BLaER1 (cell line): ENCODE results near the gene ARHGAP23.

Experiments used
- H3K27ac ChIP-seq: shearing (Covaris generic); formaldehyde crosslinking; 2 replicates; pipeline ENCODE4 v1.8.1; 2022
- H3K27me3 ChIP-seq: shearing (Covaris generic); formaldehyde crosslinking; 2 replicates; pipeline ENCODE4 v1.8.1; 2022
- H3K36me3 ChIP-seq: shearing (Covaris generic); formaldehyde crosslinking; 2 replicates; pipeline ENCODE4 v1.8.1; 2022
- H3K4me1 ChIP-seq: shearing (Covaris generic); formaldehyde crosslinking; 2 replicates; pipeline ENCODE4 v1.8.1; 2022
- H3K4me2 ChIP-seq: shearing (Covaris generic); formaldehyde crosslinking; 2 replicates; pipeline ENCODE4 v1.8.1; 2022
- H3K4me3 ChIP-seq: shearing (Covaris generic); formaldehyde crosslinking; 2 replicates; pipeline ENCODE4 v1.8.1; 2022
- H3K9ac ChIP-seq: shearing (Covaris generic); formaldehyde crosslinking; 2 replicates; pipeline ENCODE4 v1.8.1; 2022
- H3K9me3 ChIP-seq: shearing (Covaris generic); formaldehyde crosslinking; 2 replicates; pipeline ENCODE4 v1.8.1; 2022
- H4K20me1 ChIP-seq: shearing (Covaris generic); formaldehyde crosslinking; 2 replicates; pipeline ENCODE4 v1.8.1; 2022
- Cebpa-rat ChIP-seq: shearing (Covaris generic); IDR thresholded peaks from 2 replicates; pipeline ENCODE4 v1.8.1; 2022

Gene ARHGAP23

DNA sequence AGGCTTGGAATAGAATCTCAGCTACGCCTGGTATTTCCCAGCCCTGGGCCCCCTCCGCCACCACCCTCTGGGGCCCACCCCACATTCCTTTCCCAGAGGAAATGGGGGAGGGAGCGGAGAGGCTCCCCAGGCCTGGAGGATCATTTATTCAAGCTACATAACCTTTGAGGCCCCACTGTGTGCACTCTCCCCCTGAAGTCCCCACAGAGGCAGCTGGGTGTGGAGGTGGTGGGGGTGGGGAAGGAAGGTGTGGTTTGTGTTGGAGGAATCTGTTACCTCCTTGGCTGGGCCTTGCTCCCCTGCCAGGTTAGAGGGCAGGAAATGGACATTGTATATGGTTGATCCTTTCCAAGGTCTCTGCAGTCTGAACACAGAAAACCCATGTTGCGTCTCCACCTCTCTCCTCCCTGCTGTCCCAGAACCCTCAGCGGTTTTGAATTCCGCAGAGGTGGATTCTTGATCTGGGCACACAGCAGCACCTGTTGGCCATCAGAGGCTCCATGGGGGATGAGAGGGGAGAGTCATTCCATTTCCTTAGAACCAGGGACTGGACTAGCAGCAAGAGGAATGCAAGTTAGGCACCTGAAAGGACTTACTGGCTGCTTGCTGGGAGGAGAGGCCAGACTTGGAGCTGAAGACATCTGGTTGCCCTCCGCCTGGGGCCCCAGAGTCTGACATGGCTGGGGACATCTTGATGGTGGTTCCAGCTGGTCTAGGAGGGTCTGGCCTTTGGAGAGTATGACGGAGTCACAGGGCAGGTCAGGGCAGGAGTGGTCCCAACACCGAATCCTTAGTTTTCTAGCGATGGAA lies 23.0 kb downstream of the ARHGAP23 start:
- peak overlapping the region; percentile 90 for H3K4me2 ChIP-seq
- peaks cover 99% of the 10 kb centered on the region for H3K4me1 ChIP-seq
- H4K20me1 ChIP-seq, result peaks cover 100% of the 10 kb centered on the region
- no peak for TF ChIP-seq Cebpa-rat
- H3K36me3 ChIP-seq, result no peaks in the 10 kb centered on the region
- peak overlapping the region; percentile 33 for H3K27ac ChIP-seq
- peak overlapping the region; percentile 53; the same call in 1 of the 2 replicates for H3K9ac ChIP-seq
- H3K27me3 ChIP-seq, result peaks cover 8% of the 10 kb centered on the region; the same call in 1 of the 2 replicates
- H3K4me3 ChIP-seq, result peak overlapping the region; percentile 43
- H3K9me3 ChIP-seq, result no peaks in the 10 kb centered on the region

DNA sequence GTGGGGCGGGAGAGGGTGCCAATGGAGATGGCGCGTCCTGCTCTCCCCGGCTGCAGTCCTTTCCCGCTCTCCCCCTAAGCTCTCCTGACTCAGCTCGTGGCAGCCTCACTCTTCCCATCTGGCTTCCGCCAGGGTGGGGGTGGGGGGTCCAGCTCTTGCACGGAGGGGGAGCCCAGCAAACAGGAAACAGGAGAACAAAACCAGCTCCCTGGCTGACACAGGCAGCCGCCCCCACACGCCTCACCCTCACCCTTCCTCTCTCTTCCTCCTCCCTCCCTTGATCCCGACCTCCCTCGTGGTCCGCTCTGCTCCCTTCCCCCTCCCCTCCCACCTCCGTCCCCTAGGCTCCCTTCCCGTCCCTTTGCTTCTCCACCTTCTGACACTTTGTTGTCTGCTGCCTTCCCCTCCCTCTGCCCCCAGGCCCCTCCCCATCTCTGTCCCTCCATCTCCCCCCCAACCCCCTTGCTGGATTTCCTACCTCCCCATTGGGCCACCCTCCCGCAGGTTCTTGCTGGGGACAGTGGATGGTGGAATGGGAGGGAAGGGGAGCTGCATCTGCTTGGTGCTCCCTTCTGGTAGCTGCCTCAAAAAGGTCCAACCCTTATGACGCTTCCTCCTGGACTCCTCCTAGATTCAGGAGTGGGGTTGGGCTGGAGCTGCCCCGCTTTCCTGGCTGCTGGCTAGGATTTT lies 23.7 kb downstream of the ARHGAP23 start:
- peaks cover 100% of the 10 kb centered on the region for H4K20me1 ChIP-seq
- H3K4me3 ChIP-seq, result peak overlapping the region; percentile 41; the same call in 1 of the 2 replicates
- peak overlapping the region; percentile 33; the same call in 1 of the 2 replicates for H3K27ac ChIP-seq
- H3K9ac ChIP-seq, result peak overlapping the region; percentile 53; the same call in 1 of the 2 replicates
- peaks cover 100% of the 10 kb centered on the region for H3K4me1 ChIP-seq
- no peak for TF ChIP-seq Cebpa-rat
- H3K9me3 ChIP-seq, result no peaks in the 10 kb centered on the region
- H3K27me3 ChIP-seq, result peaks cover 8% of the 10 kb centered on the region; the same call in 1 of the 2 replicates
- H3K4me2 ChIP-seq, result peak overlapping the region; percentile 90
- no peaks in the 10 kb centered on the region for H3K36me3 ChIP-seq

DNA sequence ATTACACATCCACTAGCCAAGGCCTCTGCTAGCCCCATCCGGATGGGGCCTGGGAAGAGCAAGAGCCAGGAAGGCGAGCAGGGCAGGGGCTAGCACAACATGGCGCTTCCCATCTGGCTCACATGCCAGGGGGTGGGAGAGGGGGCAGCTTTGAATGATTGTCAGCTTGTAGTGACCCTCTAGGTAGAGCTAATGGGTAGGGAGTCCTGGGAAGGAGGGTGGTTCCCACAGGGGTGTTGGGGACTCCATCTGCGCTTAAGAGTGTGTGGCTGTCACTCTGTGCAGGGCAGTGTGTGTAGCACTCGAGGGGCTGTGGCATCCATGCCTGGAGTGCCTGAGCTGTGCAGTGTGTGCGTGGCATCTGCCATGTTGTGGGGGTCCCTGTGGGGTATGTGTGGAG lies 24.5 kb downstream of the ARHGAP23 start:
- Histone ChIP-seq H3K4me2 (peak overlapping the region; percentile 90), H3K4me1 (peaks cover 96% of the 10 kb centered on the region), H3K36me3 (peaks cover 3% of the 10 kb centered on the region), H4K20me1 (peaks cover 100% of the 10 kb centered on the region), H3K4me3 (no peak overlapping the region), H3K27me3 (peaks cover 8% of the 10 kb centered on the region; the same call in 1 of the 2 replicates), H3K9ac (no peak overlapping the region), H3K27ac (no peak overlapping the region), H3K9me3 (no peaks in the 10 kb centered on the region)
- no peak for TF ChIP-seq Cebpa-rat

DNA sequence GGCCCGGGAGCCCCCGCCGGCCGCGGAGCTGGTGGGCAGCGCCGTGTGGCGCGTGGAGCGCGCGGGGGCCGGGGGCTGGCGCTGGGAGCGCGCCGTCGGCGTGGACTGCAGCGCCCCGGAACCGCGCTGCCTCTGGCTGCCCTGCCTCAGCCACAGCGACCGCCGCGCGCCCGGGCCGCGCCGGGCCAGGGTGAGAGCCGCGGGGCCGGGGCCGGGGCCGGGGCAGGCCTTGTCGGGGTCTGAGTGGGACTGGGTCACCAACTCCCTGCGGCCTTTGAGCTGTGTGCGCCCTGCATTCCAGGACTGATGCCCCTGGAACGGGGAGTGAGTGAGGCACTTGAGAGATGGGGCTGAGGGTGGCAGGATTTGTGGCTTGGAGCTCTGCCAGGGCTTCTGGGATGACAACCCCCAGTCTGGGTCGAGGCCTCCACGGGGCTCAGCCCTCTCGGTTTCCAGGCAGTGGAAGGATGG lies 25.7 kb downstream of the ARHGAP23 start:
- H3K4me3 ChIP-seq, result peak overlapping the region; percentile 60
- H3K9ac ChIP-seq, result peak overlapping the region; percentile 28
- TF ChIP-seq Cebpa-rat, result no peak
- peaks cover 15% of the 10 kb centered on the region for H3K36me3 ChIP-seq
- H3K4me2 ChIP-seq, result peak overlapping the region; percentile 90
- no peaks in the 10 kb centered on the region for H3K9me3 ChIP-seq
- H3K4me1 ChIP-seq, result peaks cover 96% of the 10 kb centered on the region
- no peak overlapping the region for H3K27ac ChIP-seq
- H3K27me3 ChIP-seq, result peaks cover 8% of the 10 kb centered on the region; the same call in 1 of the 2 replicates
- peaks cover 100% of the 10 kb centered on the region for H4K20me1 ChIP-seq

DNA sequence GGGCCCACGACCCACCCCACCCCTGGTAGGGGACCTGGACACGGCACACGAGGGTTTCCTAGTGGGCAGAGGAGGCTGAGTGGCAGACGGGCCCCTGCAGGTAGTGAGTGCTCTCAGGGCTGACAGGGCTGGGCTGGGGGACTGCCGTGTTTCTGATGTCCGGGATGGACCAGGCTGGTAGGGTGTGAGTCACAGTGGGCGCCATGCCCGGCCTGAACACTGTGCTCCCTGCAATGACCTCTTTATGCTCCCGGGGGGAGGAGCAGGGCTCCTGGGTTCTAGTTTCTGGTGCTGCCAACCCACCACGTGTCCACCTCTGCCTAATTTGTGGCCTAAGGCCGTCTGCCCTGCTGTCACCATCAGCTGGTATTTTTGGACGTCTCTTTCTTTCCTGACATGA lies 26.3 kb downstream of the ARHGAP23 start:
- H3K27ac ChIP-seq, result no peak overlapping the region
- peaks cover 96% of the 10 kb centered on the region for H3K4me1 ChIP-seq
- H4K20me1 ChIP-seq, result peaks cover 100% of the 10 kb centered on the region
- peak overlapping the region; percentile 90 for H3K4me2 ChIP-seq
- H3K27me3 ChIP-seq, result peaks cover 8% of the 10 kb centered on the region; the same call in 1 of the 2 replicates
- peaks cover 21% of the 10 kb centered on the region for H3K36me3 ChIP-seq
- no peak overlapping the region for H3K4me3 ChIP-seq
- H3K9ac ChIP-seq, result 0 out of 2 replicates have a peak overlapping the region, but pooled peaks have one; percentile 28
- no peak for TF ChIP-seq Cebpa-rat
- no peaks in the 10 kb centered on the region for H3K9me3 ChIP-seq

DNA sequence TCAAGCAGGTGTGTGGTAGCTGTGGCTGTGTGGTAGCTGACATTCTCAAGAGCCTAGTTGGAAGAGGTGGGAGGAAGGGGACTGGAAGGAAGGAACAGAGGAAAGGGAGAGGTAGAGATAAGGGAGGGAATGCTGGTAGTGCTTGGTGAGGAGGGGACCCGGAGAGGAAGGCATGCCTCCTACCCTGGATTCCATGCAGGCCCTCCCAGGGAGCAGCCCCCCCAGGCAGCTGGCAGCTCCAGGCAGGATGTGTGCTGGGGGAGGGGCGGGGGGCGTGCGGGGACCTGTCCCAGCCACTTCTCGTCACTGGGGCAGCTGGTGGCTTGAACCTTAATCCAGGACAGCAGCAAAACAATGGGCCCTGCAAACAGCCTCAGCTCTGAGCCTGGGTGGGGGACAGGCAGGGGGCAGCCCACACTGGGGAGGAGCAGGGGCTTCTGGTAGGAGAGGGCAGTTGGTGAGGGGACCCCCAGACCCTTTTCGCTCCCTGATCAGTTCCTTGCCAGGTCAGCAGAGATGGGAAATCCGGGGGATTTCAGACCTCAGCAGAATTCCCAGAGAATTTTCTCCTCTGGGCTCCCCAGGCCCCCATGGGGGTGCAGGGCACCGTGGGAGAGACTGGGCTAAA lies 27.1 kb downstream of the ARHGAP23 start:
- peaks cover 96% of the 10 kb centered on the region for H3K4me1 ChIP-seq
- H3K4me3 ChIP-seq, result no peak overlapping the region
- H3K9ac ChIP-seq, result peak overlapping the region; percentile 46; the same call in 1 of the 2 replicates
- H3K4me2 ChIP-seq, result peak overlapping the region; percentile 90
- peaks cover 29% of the 10 kb centered on the region for H3K36me3 ChIP-seq
- TF ChIP-seq Cebpa-rat, result no peak
- H4K20me1 ChIP-seq, result peaks cover 100% of the 10 kb centered on the region
- peaks cover 8% of the 10 kb centered on the region; the same call in 1 of the 2 replicates for H3K27me3 ChIP-seq
- no peaks in the 10 kb centered on the region for H3K9me3 ChIP-seq
- peak overlapping the region; percentile 38; the same call in 1 of the 2 replicates for H3K27ac ChIP-seq

DNA sequence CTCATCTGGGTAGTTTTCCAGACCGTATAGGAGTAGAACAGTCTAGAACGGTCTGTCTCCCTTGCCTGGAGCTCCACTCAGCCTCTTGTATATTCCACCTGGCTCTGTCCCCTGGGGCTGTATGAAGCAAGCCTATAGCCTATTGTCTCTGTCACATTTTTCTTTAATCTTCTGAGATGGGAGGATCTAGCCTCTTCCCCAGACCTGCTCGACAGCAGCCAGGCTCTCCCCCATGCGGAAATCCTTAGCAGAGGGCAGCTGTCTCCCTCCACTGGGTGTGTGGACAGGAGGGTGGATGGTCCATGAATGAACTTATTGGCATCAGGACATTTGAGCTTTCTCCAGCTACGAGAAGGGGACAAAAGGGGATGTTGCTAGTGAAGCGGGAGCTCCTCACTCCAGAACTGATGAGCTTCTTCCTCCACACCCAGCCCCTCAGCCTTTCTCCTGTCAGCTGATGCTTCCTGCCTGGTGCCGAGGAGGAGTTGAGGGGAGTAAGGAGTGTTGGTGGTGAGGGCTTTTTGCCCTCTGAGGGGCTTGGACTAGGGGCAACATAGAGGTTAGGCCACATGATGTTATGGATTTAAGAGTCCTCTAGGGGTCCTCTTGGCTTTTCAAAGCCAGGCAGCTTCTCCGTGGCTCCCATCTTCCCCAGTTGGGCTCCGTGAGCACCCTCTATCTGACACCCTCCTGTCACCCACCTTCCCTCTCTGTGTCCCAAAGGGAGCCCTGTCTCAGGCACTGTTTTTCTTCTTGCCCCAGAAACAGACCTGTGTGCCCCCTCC lies 28.0 kb downstream of the ARHGAP23 start:
- Histone ChIP-seq H3K27me3 (peaks cover 8% of the 10 kb centered on the region; the same call in 1 of the 2 replicates), H4K20me1 (peaks cover 100% of the 10 kb centered on the region), H3K4me1 (peaks cover 96% of the 10 kb centered on the region), H3K9ac (peak overlapping the region; percentile 46; the same call in 1 of the 2 replicates), H3K9me3 (no peaks in the 10 kb centered on the region), H3K4me3 (no peak overlapping the region), H3K36me3 (peaks cover 38% of the 10 kb centered on the region), H3K27ac (0 out of 2 replicates have a peak overlapping the region, but pooled peaks have one; percentile 38), H3K4me2 (peak overlapping the region; percentile 90)
- TF ChIP-seq Cebpa-rat, result no peak

DNA sequence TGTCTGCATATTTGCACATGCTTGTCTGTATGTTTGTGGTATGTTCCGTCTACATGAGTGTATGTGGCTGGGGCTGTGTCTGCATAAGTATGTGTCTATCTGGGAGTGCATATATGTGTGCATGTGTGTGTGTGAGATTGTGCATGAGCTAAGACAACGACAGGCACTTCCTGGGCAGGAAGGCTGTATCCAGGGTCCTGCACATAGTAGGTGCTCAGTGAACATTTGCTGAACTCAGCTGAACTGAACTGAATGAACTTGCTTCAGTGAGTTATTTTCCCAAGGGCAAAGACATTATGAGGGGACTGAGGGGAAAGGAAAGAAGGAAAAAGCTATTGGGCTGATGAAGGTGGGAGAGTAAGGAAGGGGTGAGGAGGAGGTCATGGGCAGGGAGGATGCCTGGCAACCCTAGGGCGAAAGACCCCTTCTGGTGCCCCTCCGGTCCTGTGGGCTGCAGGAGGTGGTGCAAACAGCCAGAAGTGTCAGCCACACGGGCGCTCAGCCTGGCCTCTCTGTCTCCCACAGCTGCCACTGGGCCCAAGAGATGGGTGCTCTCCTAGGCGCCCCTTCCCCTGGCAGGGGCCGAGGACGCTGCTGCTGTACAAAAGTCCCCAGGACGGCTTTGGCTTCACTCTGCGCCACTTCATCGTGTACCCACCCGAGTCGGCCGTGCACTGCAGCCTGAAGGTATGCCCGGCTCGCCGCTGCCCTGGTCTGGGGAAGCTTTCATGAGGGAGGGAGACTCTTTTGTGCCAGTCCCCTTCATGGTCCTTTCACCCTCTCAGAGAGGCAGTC lies 29.5 kb downstream of the ARHGAP23 start:
- Histone ChIP-seq H3K27me3 (peaks cover 8% of the 10 kb centered on the region; the same call in 1 of the 2 replicates), H3K4me2 (no peak overlapping the region), H4K20me1 (peaks cover 100% of the 10 kb centered on the region), H3K9me3 (no peaks in the 10 kb centered on the region), H3K4me3 (no peak overlapping the region), H3K36me3 (peaks cover 53% of the 10 kb centered on the region), H3K4me1 (peaks cover 85% of the 10 kb centered on the region), H3K27ac (no peak overlapping the region), H3K9ac (peak overlapping the region; percentile 19; the same call in 1 of the 2 replicates)
- TF ChIP-seq Cebpa-rat, result no peak
